H1 (cell line): ENCODE data around the gene CTSA. TPM values are rescaled to one million over a fixed set of nuclear protein-coding genes. Genes with fewer than 3 reads are reported as not detected.

Experiments used
- HDAC2 ChIP-seq, 2 experiments: fragments of 300-600 bp in 1 of 2; sonication (generic) in 1 of 2; IDR thresholded peaks; 2 replicates each; pipeline ENCODE4 v1.6.1; 2011 to 2012; ENCODE audit warnings: low read depth in 2 of 2, low read length in 2 of 2, mild to moderate bottlenecking in 2 of 2, moderate library complexity in 2 of 2, borderline replicate concordance in 1 of 2, inconsistent platforms in 1 of 2
- HDAC6 ChIP-seq: IDR thresholded peaks from one replicate; pipeline ENCODE4 v1.7.1; 2012; ENCODE audit warnings: low read depth, mild to moderate bottlenecking, inconsistent platforms, low read length, moderate library complexity
- KDM1A ChIP-seq: fragments of 200-600, 300-600 bp; sonication (generic); IDR thresholded peaks from 2 replicates; pipeline ENCODE4 v1.7.1; 2016; ENCODE audit warnings: mild to moderate bottlenecking, low read length, borderline replicate concordance
- KDM5A ChIP-seq: fragments of 200-600 bp; IDR thresholded peaks from 2 replicates; pipeline ENCODE4 v1.7.1; 2012; ENCODE audit warnings: mild to moderate bottlenecking, low read length, inconsistent platforms, mixed read lengths
- RFX5 ChIP-seq: IDR thresholded peaks from 2 replicates; pipeline ENCODE4 v1.6.1; 2011; ENCODE audit warnings: low read depth, low read length, improper control_type of control experiment, borderline replicate concordance
- RXRA ChIP-seq: IDR thresholded peaks from 2 replicates; pipeline ENCODE4 v1.6.1; 2011; ENCODE audit warnings: low read depth, mild to moderate bottlenecking, low read length, moderate library complexity; ENCODE audit not compliant: insufficient read depth
- SIN3A ChIP-seq, 2 experiments: IDR thresholded peaks in 1 of 2; conservative IDR thresholded peaks in 1 of 2; 2 replicates each; pipeline ENCODE4 v1.6.1; 2011 to 2012; ENCODE audit warnings: low read length in 2 of 2, improper control_type of control experiment in 1 of 2, low read depth in 1 of 2, mild to moderate bottlenecking in 1 of 2
- YY1 ChIP-seq: IDR thresholded peaks from 2 replicates; pipeline ENCODE4 v1.6.1; 2011; ENCODE audit warnings: low read depth, mild to moderate bottlenecking, low read length
- polyA plus RNA-seq, 7 experiments: library from polyadenylated mRNA; depleted of rRNA in 3 of 7; stranded (reverse) in 5 of 7; unstranded in 2 of 7; fragments of >200 nt in 5 of 7; fragments of 200-250 nt in 2 of 7; gene quantifications; 1 replicate in 5 of 7; 2 replicates in 1 of 7; 4 replicates in 1 of 7; pipeline versions ENCODE4 v1.2.1 to v1.2.3, GENCODE V29; 2011 to 2013; ENCODE audit warnings: missing spikeins in 2 of 7, mixed read lengths in 2 of 7
- total RNA-seq: library from RNA; stranded (reverse); fragmentation: NEBNext Ultra II Directional; extraction: Animal tissue kit (Norgen Biotek cat#: 25700); gene quantifications from 2 replicates; pipeline ENCODE4 v1.2.1, GENCODE V29; 2021

CTSA gene
- total and polyA plus RNA-seq, 2 of the 8 experiments (the other 6 are each of a cell fraction or from before 2014, with no cell fraction given) = 49.7 to 74.0 TPM

GRCh38 chr20:45880988-45881788 is 9.9 kb upstream of the CTSA start, which contains the start of gene ZSWIM1 (continued):
- peak; percentile 83; a peak in 2 of 4 replicates for TF ChIP-seq SIN3A (conservative IDR thresholded peaks at IDR 0.05 in 1 of 2, IDR thresholded peaks at IDR 0.05 in 1 of 2; ENCODE audit: low read depth in 1 of 2, low read length in 2 of 2)
- peak; percentile 61; the same call in 1 of the 2 replicates for TF ChIP-seq RFX5
- TF ChIP-seq HDAC6 = no peak
- peak; percentile 94 for TF ChIP-seq YY1
- 0 out of 2 replicates have a peak, but pooled peaks have one; percentile 15 for TF ChIP-seq KDM1A
- TF ChIP-seq KDM5A = peak; percentile 78
- no peak for TF ChIP-seq RXRA
- TF ChIP-seq HDAC2 (IDR thresholded peaks at IDR 0.05; ENCODE audit: borderline replicate concordance in 1 of 2, low read depth in 2 of 2, low read length in 2 of 2) = peak in 1 of 2 experiments; percentile 69; a peak in 1 of 4 replicates
- TF ChIP-seq, all 59 proteins: peak for 16
